HCT116 (cell line): ENCODE results near the gene CCDC57. TPM values are rescaled to one million over a fixed set of nuclear protein-coding genes. Genes with fewer than 3 reads are reported as not detected.
A peak's percentile ranks its signal among the peaks of the same experiment; 100 is the strongest.

ENCODE experiments used
- ATAC-seq: fragments of 200-7000 bp; cut with Tn5 transposase; 2 replicates; pipeline ENCODE4 v1.9.1; 2020; ENCODE audit warnings: mild to moderate bottlenecking, moderate library complexity
- BruUV-seq: library from RNA; stranded (reverse); fragments of 400-500 nt; replicated peaks from 2 replicates; lab custom pipeline; 2021; lab: Mats Ljungman, UMichigan
- CTCF ChIA-PET: fragments of 300-600 bp; sonication (Branson Sonifier 250); formaldehyde crosslinking; loops from one replicate; lab custom pipeline; 2021; ENCODE audit warnings: antibody characterized with exemption; lab: Charles Lee
- POLR2A ChIA-PET: fragments of 300-600, 350-600 bp; sonication (Branson Sonifier 250); formaldehyde crosslinking; loops from one replicate; lab custom pipeline; 2021; ENCODE audit warnings: antibody characterized with exemption; lab: Charles Lee
- RAD21 ChIA-PET, 2 experiments: fragments of 300-600 bp; sonication (Branson Sonifier 250); formaldehyde crosslinking; loops; one replicate each; lab custom pipeline; 2023; ENCODE audit warnings: low total read pairs in 2 of 2; ENCODE audit not compliant: uncharacterized antibody in 2 of 2, unreplicated experiment in 2 of 2, low non-redundant PET in 1 of 2; lab: Charles Lee
- DNase-seq: peaks from one replicate; pipeline ENCODE4 v3.0.0-alpha.2; 2010; ENCODE audit warnings: low read depth, low spot score
- H2AFZ ChIP-seq: fragments of 200-600 bp; shearing (Covaris generic), sonication (generic); 2 replicates; pipeline ENCODE4 v1.6.1; 2017; ENCODE audit warnings: low read depth, mixed run types, mixed read lengths, antibody characterized with exemption, low read length; ENCODE audit not compliant: poor library complexity, severe bottlenecking
- H3K27ac ChIP-seq: 2 replicates; pipeline ENCODE4 v1.5.1; 2012; ENCODE audit warnings: low read depth, low read length
- H3K27me3 ChIP-seq: fragments of 200-600 bp; sonication (generic); 2 replicates; pipeline ENCODE4 v1.6.1; 2016; ENCODE audit warnings: mixed run types, low read length, mixed read lengths; ENCODE audit not compliant: insufficient read depth
- H3K36me3 ChIP-seq, 2 experiments: fragments of 200-500 bp in 1 of 2; fragments of 200-600 bp in 1 of 2; sonication (Bioruptor generic) in 1 of 2; sonication (generic) in 1 of 2; 2 replicates each; pipeline versions ENCODE4 v1.5.1 to v1.6.1; 2014 to 2016; ENCODE audit warnings: low read length in 2 of 2, inconsistent platforms in 1 of 2, mixed read lengths in 1 of 2, mixed run types in 1 of 2; ENCODE audit not compliant: insufficient read depth in 2 of 2, control insufficient read depth in 1 of 2
- H3K4me1 ChIP-seq, 2 experiments: fragments of 200-600 bp in 1 of 2; sonication (generic) in 1 of 2; 2 replicates each; pipeline versions ENCODE4 v1.5.1 to v1.6.1; 2012 to 2017; ENCODE audit warnings: low read length in 2 of 2, inconsistent platforms in 1 of 2, mild to moderate bottlenecking in 1 of 2, mixed read lengths in 1 of 2, mixed run types in 1 of 2, moderate library complexity in 1 of 2; ENCODE audit not compliant: insufficient read depth in 2 of 2, control insufficient read depth in 1 of 2
- H3K4me2 ChIP-seq: fragments of 200-600 bp; sonication (generic); 2 replicates; pipeline ENCODE4 v1.6.1; 2017; ENCODE audit warnings: mixed run types, low read length, mixed read lengths
- H3K4me3 ChIP-seq, 2 experiments: fragments of 200-600 bp in 1 of 2; sonication (generic) in 1 of 2; replicated peaks in 1 of 2; 2 replicates each; pipeline ENCODE4 v1.5.1; 2011 to 2016; ENCODE audit warnings: low read length in 2 of 2, control low read depth in 1 of 2, low read depth in 1 of 2, mild to moderate bottlenecking in 1 of 2, mixed read lengths in 1 of 2, mixed run types in 1 of 2
- H3K79me2 ChIP-seq: fragments of 200-600 bp; sonication (generic); 2 replicates; pipeline ENCODE4 v1.6.1; 2017; ENCODE audit warnings: mild to moderate bottlenecking, mixed run types, low read length, moderate library complexity, mixed read lengths; ENCODE audit not compliant: insufficient read depth
- H3K9ac ChIP-seq: fragments of 200-600 bp; sonication (generic); 2 replicates; pipeline ENCODE4 v1.6.1; 2016; ENCODE audit warnings: low read length, mixed read lengths
- H3K9me2 ChIP-seq: fragments of 200-600 bp; sonication (generic), shearing (Covaris generic); 2 replicates; pipeline ENCODE4 v1.6.1; 2017; ENCODE audit warnings: mixed run types, mild to moderate bottlenecking, moderate library complexity; ENCODE audit not compliant: insufficient read depth
- H3K9me3 ChIP-seq, 2 experiments: fragments of 200-500 bp in 1 of 2; fragments of 200-600 bp in 1 of 2; sonication (Bioruptor generic) in 1 of 2; sonication (generic) in 1 of 2; 2 replicates each; pipeline ENCODE4 v1.6.1; 2014 to 2017; ENCODE audit warnings: low read length in 2 of 2, mixed read lengths in 2 of 2, inconsistent platforms in 1 of 2, low read depth in 1 of 2, mild to moderate bottlenecking in 1 of 2, mixed run types in 1 of 2, moderate library complexity in 1 of 2; ENCODE audit not compliant: control insufficient read depth in 1 of 2, insufficient read depth in 1 of 2
- H4K20me1 ChIP-seq: fragments of 200-600 bp; sonication (generic), shearing (Covaris generic); 2 replicates; pipeline ENCODE4 v1.6.1; 2017; ENCODE audit warnings: mixed run types, mild to moderate bottlenecking, moderate library complexity; ENCODE audit not compliant: insufficient read depth
- CBX3 ChIP-seq: IDR thresholded peaks from 2 replicates; pipeline ENCODE4 v1.6.1; 2012; ENCODE audit warnings: low read depth
- CEBPB ChIP-seq: IDR thresholded peaks from 2 replicates; pipeline ENCODE4 v1.6.1; 2012; ENCODE audit warnings: low read depth
- ZNF274 ChIP-seq: fragments of 200-500 bp; sonication (Bioruptor generic); IDR thresholded peaks from 2 replicates; pipeline ENCODE4 v1.6.1; 2014; ENCODE audit warnings: mild to moderate bottlenecking, low read depth, low read length, inconsistent platforms
- intact Hi-C: fragments of 100-400 bp; cut with micrococcal nuclease; formaldehyde crosslinking; loops from 2 replicates; pipeline ENCODE4 v1.10.0; 2022
- total RNA-seq: library from RNA; stranded (reverse); gene quantifications from one replicate; pipeline ENCODE4 v1.2.1, GENCODE V29; 2021; ENCODE audit not compliant: unreplicated experiment
- TF ChIP-seq, protein P1 (sequence below): IDR thresholded peaks from 2 replicates; pipeline ENCODE4 v1.6.1; 2012; ENCODE audit warnings: low read depth
- TF ChIP-seq, protein P2 (sequence below): IDR thresholded peaks from 2 replicates; pipeline ENCODE4 v1.6.1; 2012
- TF ChIP-seq, protein P3 (sequence below), 3 experiments: fragments of 200-600 bp in 1 of 3; sonication (generic) in 1 of 3; IDR thresholded peaks in 2 of 3; conservative IDR thresholded peaks in 1 of 3; 2 replicates each; pipeline ENCODE4 v1.5.1; 2012 to 2017; ENCODE audit warnings: low read depth in 2 of 3, low read length in 2 of 3, antibody characterized with exemption in 1 of 3, borderline replicate concordance in 1 of 3, control low read depth in 1 of 3, mild to moderate bottlenecking in 1 of 3, mixed read lengths in 1 of 3, mixed run types in 1 of 3, moderate library complexity in 1 of 3; ENCODE audit not compliant: insufficient read depth in 1 of 3

The CCDC57 gene
- total RNA-seq, 1 experiment from 2014 or later: 143 TPM

DNA sequence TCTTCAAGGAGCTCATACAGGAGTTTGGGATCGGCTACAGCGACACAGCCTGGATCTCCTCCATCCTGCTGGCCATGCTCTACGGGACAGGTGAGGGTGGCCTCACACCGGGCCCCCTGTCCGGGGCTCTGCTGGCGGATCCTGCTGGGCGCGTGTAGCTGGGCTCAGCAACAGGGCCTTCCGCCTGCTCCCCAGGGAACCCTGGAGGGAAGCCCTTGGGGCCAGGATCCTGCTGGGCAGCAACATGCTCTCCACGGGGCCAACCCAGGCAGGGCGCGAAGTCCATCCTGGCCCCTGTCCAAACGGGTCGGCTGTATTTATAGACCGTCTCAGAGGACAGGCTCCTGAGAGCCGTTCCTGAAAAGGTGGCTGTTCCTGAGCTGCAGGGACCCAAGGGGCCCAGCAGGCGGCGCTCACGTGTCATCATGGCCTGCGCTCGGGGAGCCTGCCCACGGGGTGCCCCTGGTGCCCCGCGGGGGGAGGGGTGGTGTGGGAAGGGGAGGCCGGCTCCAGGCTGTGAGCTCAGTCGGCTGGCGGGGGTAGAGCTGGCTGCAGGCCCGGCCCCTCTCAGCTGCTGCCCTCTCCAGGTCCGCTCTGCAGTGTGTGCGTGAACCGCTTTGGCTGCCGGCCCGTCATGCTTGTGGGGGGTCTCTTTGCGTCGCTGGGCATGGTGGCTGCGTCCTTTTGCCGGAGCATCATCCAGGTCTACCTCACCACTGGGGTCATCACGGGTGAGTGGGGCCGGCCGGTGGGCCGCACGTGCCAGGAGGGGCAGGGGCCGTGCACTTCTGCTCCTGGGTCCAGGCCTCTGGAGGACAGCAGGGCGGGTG lies 23.7 kb upstream of the CCDC57 start:
- no peak for TF ChIP-seq ZNF274
- TF ChIP-seq, protein P1, sequence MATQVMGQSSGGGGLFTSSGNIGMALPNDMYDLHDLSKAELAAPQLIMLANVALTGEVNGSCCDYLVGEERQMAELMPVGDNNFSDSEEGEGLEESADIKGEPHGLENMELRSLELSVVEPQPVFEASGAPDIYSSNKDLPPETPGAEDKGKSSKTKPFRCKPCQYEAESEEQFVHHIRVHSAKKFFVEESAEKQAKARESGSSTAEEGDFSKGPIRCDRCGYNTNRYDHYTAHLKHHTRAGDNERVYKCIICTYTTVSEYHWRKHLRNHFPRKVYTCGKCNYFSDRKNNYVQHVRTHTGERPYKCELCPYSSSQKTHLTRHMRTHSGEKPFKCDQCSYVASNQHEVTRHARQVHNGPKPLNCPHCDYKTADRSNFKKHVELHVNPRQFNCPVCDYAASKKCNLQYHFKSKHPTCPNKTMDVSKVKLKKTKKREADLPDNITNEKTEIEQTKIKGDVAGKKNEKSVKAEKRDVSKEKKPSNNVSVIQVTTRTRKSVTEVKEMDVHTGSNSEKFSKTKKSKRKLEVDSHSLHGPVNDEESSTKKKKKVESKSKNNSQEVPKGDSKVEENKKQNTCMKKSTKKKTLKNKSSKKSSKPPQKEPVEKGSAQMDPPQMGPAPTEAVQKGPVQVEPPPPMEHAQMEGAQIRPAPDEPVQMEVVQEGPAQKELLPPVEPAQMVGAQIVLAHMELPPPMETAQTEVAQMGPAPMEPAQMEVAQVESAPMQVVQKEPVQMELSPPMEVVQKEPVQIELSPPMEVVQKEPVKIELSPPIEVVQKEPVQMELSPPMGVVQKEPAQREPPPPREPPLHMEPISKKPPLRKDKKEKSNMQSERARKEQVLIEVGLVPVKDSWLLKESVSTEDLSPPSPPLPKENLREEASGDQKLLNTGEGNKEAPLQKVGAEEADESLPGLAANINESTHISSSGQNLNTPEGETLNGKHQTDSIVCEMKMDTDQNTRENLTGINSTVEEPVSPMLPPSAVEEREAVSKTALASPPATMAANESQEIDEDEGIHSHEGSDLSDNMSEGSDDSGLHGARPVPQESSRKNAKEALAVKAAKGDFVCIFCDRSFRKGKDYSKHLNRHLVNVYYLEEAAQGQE: no peak
- TF ChIP-seq CBX3: no peak
- TF ChIP-seq CEBPB: no peak
- TF ChIP-seq, protein P2, sequence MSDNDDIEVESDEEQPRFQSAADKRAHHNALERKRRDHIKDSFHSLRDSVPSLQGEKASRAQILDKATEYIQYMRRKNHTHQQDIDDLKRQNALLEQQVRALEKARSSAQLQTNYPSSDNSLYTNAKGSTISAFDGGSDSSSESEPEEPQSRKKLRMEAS: no peak
- TF ChIP-seq, protein P3, sequence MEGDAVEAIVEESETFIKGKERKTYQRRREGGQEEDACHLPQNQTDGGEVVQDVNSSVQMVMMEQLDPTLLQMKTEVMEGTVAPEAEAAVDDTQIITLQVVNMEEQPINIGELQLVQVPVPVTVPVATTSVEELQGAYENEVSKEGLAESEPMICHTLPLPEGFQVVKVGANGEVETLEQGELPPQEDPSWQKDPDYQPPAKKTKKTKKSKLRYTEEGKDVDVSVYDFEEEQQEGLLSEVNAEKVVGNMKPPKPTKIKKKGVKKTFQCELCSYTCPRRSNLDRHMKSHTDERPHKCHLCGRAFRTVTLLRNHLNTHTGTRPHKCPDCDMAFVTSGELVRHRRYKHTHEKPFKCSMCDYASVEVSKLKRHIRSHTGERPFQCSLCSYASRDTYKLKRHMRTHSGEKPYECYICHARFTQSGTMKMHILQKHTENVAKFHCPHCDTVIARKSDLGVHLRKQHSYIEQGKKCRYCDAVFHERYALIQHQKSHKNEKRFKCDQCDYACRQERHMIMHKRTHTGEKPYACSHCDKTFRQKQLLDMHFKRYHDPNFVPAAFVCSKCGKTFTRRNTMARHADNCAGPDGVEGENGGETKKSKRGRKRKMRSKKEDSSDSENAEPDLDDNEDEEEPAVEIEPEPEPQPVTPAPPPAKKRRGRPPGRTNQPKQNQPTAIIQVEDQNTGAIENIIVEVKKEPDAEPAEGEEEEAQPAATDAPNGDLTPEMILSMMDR (IDR thresholded peaks at IDR 0.05 in 2 of 3, conservative IDR thresholded peaks at IDR 0.05 in 1 of 3; ENCODE audit: borderline replicate concordance in 1 of 3, insufficient read depth in 1 of 3, low read depth in 2 of 3, low read length in 2 of 3): peak in 2 of 3 experiments; percentile 97 to 98; a peak in 4 of 6 replicates
- TF ChIP-seq, all 23 proteins: peak for 1
- Histone ChIP-seq H2AFZ (no peak overlapping the region), H3K27me3 (no peaks in the 10 kb centered on the region), H4K20me1 (peaks cover 36% of the 10 kb centered on the region; the same call in 1 of the 2 replicates), H3K9me2 (no peaks in the 10 kb centered on the region), H3K4me3 (no peak overlapping the region), H3K36me3 (peaks cover 26 to 65% of the 10 kb centered on the region in 2 experiments; a peak in 3 of 4 replicates), H3K27ac (peak overlapping the region; percentile 62), H3K79me2 (peaks cover 81% of the 10 kb centered on the region), H3K4me2 (no peak overlapping the region; the same call in 1 of the 2 replicates), H3K4me1 (peaks cover 50 to 95% of the 10 kb centered on the region in 2 experiments), H3K9me3 (no peaks in the 10 kb centered on the region), H3K9ac (peak overlapping the region; percentile 28; the same call in 1 of the 2 replicates)
- ChIA-PET CTCF (interaction anchor here (1.2 to 2.5 kb wide), 5 partner anchors 10 to 206 kb away, joined by 3 to 14 read pairs (median 6); partner anchors contain the start of gene RAC3), POLR2A (interaction anchor here (0.9 to 1.9 kb wide), 2 partner anchors 56 to 96 kb away, joined by 4 read pairs; no protein-coding TSS in a partner anchor), RAD21 (no interaction called here)
- ATAC-seq (peak; percentile 44), DNase-seq (no peak)
- intact Hi-C loops: no loop called here
- BruUV-seq: no TSS peak
